HepG2 (cell line): ENCODE results near the gene SH2D3C. TPM values are rescaled to one million over a fixed set of nuclear protein-coding genes. Genes with fewer than 3 reads are reported as not detected.

Experiments
- ATAC-seq: fragments of 200-7000 bp; cut with Tn5 transposase; 3 replicates; pipeline ENCODE4 v1.9.1; 2020; ENCODE audit warnings: mild to moderate bottlenecking, moderate library complexity
- BruUV-seq: library from RNA; stranded (reverse); fragments of 400-500 nt; replicated peaks from 2 replicates; lab custom pipeline; 2021; lab: Mats Ljungman, UMichigan
- CTCF ChIA-PET: fragments of 300-600 bp; formaldehyde crosslinking; extraction: SDS; loops from one replicate; lab custom pipeline; 2021; ENCODE audit warnings: low total read pairs, inconsistent platforms, low intra/inter-chr PET ratio; lab: Yijun Ruan, JAX
- POLR2A ChIA-PET: fragments of 350-600 bp; sonication (Branson Sonifier 250); formaldehyde crosslinking; loops from one replicate; lab custom pipeline; 2020; ENCODE audit warnings: antibody characterized with exemption, inconsistent platforms; lab: Yijun Ruan, JAX
- DNase-seq: peaks from one replicate; pipeline ENCODE4 v3.0.0-alpha.2; 2015; ENCODE audit warnings: low spot score
- FAIRE-seq: peaks from 3 replicates; lab custom pipeline; 2011; peaks lifted over from hg19 to GRCh38; lab: Jason Lieb, UNC
- H2AFZ ChIP-seq: one replicate; pipeline ENCODE4 v1.6.1; 2011; ENCODE audit warnings: low read length, inconsistent platforms
- H3K27ac ChIP-seq: fragments of 300-600 bp; 3 replicates; pipeline ENCODE4 v1.8.0; 2011; ENCODE audit warnings: mixed run types, mild to moderate bottlenecking, mixed read lengths, low read length, inconsistent platforms; ENCODE audit not compliant: insufficient read depth; ENCODE audit errors: extremely low read length
- H3K27me3 ChIP-seq, 2 experiments: fragments of 200-600 bp in 1 of 2; 2 replicates in 1 of 2; 3 replicates in 1 of 2; pipeline versions ENCODE4 v1.6.0 to v1.8.0; 2011; ENCODE audit warnings: low read length in 2 of 2, mild to moderate bottlenecking in 2 of 2, moderate library complexity in 2 of 2, inconsistent platforms in 1 of 2; ENCODE audit not compliant: insufficient read depth in 2 of 2, control insufficient read depth in 1 of 2
- H3K36me3 ChIP-seq, 2 experiments: fragments of 200-600 bp in 1 of 2; replicated peaks in 1 of 2; 2 replicates in 1 of 2; 3 replicates in 1 of 2; pipeline versions ENCODE4 v1.5.1 to v1.8.0; 2011; ENCODE audit warnings: low read length in 2 of 2, inconsistent platforms in 1 of 2; ENCODE audit not compliant: insufficient read depth in 2 of 2, control insufficient read depth in 1 of 2
- H3K4me1 ChIP-seq: 2 replicates; pipeline ENCODE4 v1.5.1; 2012; ENCODE audit warnings: low read length, inconsistent platforms; ENCODE audit not compliant: insufficient read depth
- H3K4me2 ChIP-seq: 2 replicates; pipeline ENCODE4 v1.6.0; 2011; ENCODE audit warnings: low read depth, low read length, inconsistent platforms
- H3K4me3 ChIP-seq, 3 experiments: fragments of 200-600 bp in 1 of 3; sonication (generic), shearing (Covaris generic) in 1 of 3; replicated peaks in 1 of 3; 2 replicates each; pipeline ENCODE4 v1.5.1; 2011 to 2016; ENCODE audit warnings: low read length in 3 of 3, inconsistent platforms in 2 of 3, low read depth in 2 of 3, mild to moderate bottlenecking in 2 of 3, control low read depth in 1 of 3, mixed read lengths in 1 of 3; ENCODE audit not compliant: insufficient read depth in 1 of 3
- H3K79me2 ChIP-seq: one replicate; pipeline ENCODE4 v1.6.1; 2011; ENCODE audit warnings: low read length, inconsistent platforms; ENCODE audit not compliant: insufficient read depth
- H3K9ac ChIP-seq: 2 replicates; pipeline ENCODE4 v1.6.0; 2011; ENCODE audit warnings: mild to moderate bottlenecking, low read depth, low read length, inconsistent platforms; ENCODE audit not compliant: insufficient read depth
- H3K9me3 ChIP-seq: 2 replicates; pipeline ENCODE4 v1.5.1; 2012; ENCODE audit warnings: mild to moderate bottlenecking, low read length
- H4K20me1 ChIP-seq: 2 replicates; pipeline ENCODE4 v1.6.0; 2011; ENCODE audit warnings: inconsistent platforms, mild to moderate bottlenecking, low read length, moderate library complexity; ENCODE audit not compliant: insufficient read depth
- CREB1 ChIP-seq, 2 experiments: fragments of 450-650 bp in 1 of 2; IDR thresholded peaks; 2 replicates each; pipeline ENCODE4 v1.6.1; 2016 to 2017; ENCODE audit warnings: control low read depth in 1 of 2, mild to moderate bottlenecking in 1 of 2, missing compliant biosample characterization in 1 of 2, missing genetic modification characterization in 1 of 2
- ZMAT3 ChIP-seq: sonication (generic); formaldehyde crosslinking; conservative IDR thresholded peaks from 2 replicates; pipeline ENCODE4 v1.7.0; 2021; ENCODE audit warnings: missing genetic modification reagents
- WGBS: methylation state at CpG from one replicate; pipeline ENCODE4 v1.1.6; 2017; ENCODE audit warnings: low lambda C conversion rate; 5-methylcytosine and 5-hydroxymethylcytosine counted together
- in situ Hi-C: cut with HindIII; loops from 2 replicates; pipeline ENCODE4 v1.10.0; 2017; ENCODE audit warnings: low pct_unique_long_range_greater_than_20kb; ENCODE audit not compliant: extremely low pct_ligation_motif_present
- intact Hi-C: fragments of 100-400 bp; cut with micrococcal nuclease; formaldehyde crosslinking; loops from one replicate; pipeline ENCODE4 v1.10.0; 2022; ENCODE audit not compliant: unreplicated experiment
- polyA plus RNA-seq, 8 experiments: library from polyadenylated mRNA; depleted of rRNA in 3 of 8; stranded (reverse) in 7 of 8; unstranded in 1 of 8; fragments of >200 nt; fragmentation: Illumina TruSeq in 4 of 8; extraction: Trizol in 4 of 8; gene quantifications; 2 replicates each; pipeline versions ENCODE4 v1.2.1 to v1.2.3, GENCODE V29; 2011 to 2016; ENCODE audit warnings: low read depth in 4 of 8, missing spikeins in 1 of 8, mixed read lengths in 1 of 8; ENCODE audit not compliant: insufficient read depth in 1 of 8
- total RNA-seq, 5 experiments: library from RNA; depleted of rRNA; stranded (reverse); fragments of >200 nt; fragmentation: Illumina TruSeq; extraction: Trizol; gene quantifications; 2 replicates each; pipeline ENCODE4 v1.2.3, GENCODE V29; 2016; ENCODE audit warnings: low read depth in 1 of 5
- TF ChIP-seq, protein P1 (sequence below): sonication (generic); formaldehyde crosslinking; IDR thresholded peaks from 2 replicates; pipeline ENCODE4 v1.5.1; 2020; ENCODE audit warnings: mild to moderate bottlenecking, missing genetic modification reagents, moderate library complexity

The SH2D3C gene
- total and polyA plus RNA-seq, 2 of the 13 experiments (the other 11 are each of a cell fraction or from before 2014, with no cell fraction given), result not detected

DNA sequence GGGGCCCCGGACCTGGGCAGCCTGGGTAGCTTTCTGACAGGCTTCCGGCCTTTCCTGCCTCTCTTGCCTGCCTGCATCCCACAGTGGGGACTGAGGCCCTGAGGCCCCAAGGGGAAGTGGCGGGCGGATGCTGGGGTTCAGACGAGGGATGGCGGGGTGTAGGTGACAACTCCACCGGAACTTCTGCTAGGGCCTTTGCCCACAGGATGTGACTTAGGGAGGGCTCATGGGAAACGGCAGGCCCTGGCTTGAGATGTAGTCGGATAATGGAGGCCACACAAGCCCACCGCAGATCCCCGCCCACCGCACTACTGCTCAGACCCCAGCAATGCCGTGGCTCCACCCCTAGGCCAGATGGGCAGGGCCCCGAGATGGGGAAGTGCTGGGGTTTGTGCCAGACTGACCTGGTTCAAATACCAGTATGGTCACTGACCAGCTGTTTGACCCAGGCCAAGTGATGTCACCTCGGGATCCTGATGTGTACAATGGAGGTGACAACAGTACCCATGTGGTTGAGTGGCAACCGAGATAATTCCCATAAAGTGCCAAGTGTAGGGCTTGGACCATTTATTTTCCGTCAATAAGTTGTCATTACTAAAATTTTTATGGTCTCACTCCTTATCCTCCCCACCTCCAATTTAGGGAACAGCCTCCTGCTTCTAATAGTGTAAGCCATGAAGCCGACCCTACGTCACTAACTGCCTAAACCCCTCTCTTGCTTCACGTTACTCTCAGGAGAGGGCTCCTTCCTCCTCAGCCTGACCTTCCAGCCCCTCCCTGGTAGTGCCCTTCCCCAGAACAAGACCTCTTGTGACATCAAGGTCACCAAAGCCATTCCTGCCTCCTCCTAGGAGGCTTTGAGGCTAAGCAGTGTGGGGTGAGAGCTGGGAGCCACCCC is 4.9 kb upstream of the SH2D3C start:
- in situ Hi-C loops, result loop anchor here (5.0 kb wide), 1 partner anchor 46 kb away; the partner anchor contains the start of gene TOR2A
- TF ChIP-seq ZMAT3, result no peak
- 0 out of 2 replicates have a peak, but pooled peaks have one; percentile 2 for TF ChIP-seq CREB1 (IDR thresholded peaks at IDR 0.05)
- no peak for TF ChIP-seq CREB1 (CRISPR knock-in tag; IDR thresholded peaks at IDR 0.05)
- TF ChIP-seq, protein P1, sequence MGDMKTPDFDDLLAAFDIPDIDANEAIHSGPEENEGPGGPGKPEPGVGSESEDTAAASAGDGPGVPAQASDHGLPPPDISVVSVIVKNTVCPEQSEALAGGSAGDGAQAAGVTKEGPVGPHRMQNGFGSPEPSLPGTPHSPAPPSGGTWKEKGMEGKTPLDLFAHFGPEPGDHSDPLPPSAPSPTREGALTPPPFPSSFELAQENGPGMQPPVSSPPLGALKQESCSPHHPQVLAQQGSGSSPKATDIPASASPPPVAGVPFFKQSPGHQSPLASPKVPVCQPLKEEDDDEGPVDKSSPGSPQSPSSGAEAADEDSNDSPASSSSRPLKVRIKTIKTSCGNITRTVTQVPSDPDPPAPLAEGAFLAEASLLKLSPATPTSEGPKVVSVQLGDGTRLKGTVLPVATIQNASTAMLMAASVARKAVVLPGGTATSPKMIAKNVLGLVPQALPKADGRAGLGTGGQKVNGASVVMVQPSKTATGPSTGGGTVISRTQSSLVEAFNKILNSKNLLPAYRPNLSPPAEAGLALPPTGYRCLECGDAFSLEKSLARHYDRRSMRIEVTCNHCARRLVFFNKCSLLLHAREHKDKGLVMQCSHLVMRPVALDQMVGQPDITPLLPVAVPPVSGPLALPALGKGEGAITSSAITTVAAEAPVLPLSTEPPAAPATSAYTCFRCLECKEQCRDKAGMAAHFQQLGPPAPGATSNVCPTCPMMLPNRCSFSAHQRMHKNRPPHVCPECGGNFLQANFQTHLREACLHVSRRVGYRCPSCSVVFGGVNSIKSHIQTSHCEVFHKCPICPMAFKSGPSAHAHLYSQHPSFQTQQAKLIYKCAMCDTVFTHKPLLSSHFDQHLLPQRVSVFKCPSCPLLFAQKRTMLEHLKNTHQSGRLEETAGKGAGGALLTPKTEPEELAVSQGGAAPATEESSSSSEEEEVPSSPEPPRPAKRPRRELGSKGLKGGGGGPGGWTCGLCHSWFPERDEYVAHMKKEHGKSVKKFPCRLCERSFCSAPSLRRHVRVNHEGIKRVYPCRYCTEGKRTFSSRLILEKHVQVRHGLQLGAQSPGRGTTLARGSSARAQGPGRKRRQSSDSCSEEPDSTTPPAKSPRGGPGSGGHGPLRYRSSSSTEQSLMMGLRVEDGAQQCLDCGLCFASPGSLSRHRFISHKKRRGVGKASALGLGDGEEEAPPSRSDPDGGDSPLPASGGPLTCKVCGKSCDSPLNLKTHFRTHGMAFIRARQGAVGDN (CRISPR knock-in tag), result 0 out of 2 replicates have a peak, but pooled peaks have one; percentile 7
- TF ChIP-seq, all 625 proteins: peak for 2
- H3K36me3 ChIP-seq, result peaks cover 11 to 13% of the 10 kb centered on the region in 2 experiments
- H4K20me1 ChIP-seq, result peaks cover 17% of the 10 kb centered on the region
- peaks cover 19% of the 10 kb centered on the region for H3K79me2 ChIP-seq
- no peak overlapping the region for H3K27ac ChIP-seq
- DNase-seq, result no peak
- POLR2A ChIA-PET, result no interaction called here
- peaks cover 1 to 27% of the 10 kb centered on the region in 2 experiments; a peak in 2 of 5 replicates for H3K27me3 ChIP-seq
- CTCF ChIA-PET, result no interaction called here
- H3K4me1 ChIP-seq, result peaks cover 42% of the 10 kb centered on the region
- H3K9me3 ChIP-seq, result no peaks in the 10 kb centered on the region
- H2AFZ ChIP-seq, result no peak overlapping the region
- BruUV-seq, result no TSS peak
- H3K4me2 ChIP-seq, result no peak overlapping the region
- no peak for ATAC-seq
- intact Hi-C loops, result loop anchor here (2.0 kb wide), 1 partner anchor 43 kb away; no protein-coding TSS in a partner anchor
- no peak overlapping the region for H3K4me3 ChIP-seq
- no peak overlapping the region for H3K9ac ChIP-seq
- FAIRE-seq, result no peak
- 58% methylated on average over 15 of the region's 20 CpGs for WGBS
